ENCODE measurements around the gene ATP2B2.

ATP2B2 gene

DNA sequence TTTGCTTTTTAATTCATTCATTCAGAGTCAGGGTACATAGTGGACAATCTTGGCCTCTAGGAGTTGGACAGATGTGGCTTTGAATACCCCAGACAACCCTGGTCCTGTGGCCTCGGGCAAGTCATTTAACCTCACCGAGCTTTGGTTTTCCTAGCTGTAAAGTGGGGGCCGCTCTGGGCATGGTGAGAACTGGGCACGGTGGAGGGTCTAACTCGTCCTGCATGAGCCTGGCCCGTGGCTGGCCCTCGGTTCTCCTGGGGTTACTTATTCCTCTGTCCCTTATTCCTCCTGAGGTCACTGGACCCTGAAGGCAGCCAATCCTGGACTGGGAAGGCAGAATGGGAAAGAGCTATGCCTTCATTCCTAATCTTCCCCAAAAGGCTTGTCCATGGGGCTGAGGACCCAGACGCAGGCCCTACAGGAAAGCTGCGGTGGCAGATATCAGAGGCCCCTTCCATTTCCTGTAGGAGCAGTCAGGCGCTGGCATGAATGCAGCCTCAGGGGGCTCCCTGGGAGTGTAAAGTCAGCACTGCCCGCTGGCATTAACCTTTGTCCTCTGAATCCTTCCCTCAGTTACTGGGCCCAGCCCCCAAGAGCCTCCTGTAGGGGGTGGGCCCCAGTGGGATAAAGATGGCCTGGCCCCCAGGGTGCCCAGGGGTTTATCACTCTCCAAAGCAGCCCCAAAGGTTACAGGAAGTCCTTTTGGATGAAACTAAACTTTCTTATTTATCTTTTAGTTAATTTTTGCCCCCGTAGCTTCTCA is 166.6 kb downstream of the ATP2B2 start:
- no peak for DNase-seq

DNA sequence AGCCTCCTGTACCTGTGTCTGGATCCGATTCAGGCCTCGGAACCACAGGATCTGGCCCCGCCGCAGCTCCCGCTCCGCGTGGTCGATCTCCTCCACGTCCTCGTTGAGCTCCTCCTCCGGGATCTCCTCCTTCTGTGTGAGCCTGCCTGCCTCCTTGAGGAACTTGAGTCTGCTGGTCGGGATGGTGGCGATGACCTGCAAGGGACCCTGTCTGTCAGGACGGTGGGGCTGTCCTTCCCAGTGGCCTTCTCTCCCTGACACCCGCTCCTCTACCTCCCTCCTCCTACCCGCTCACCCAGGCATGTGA is 167.3 kb downstream of the ATP2B2 start:
- no peak for DNase-seq

DNA sequence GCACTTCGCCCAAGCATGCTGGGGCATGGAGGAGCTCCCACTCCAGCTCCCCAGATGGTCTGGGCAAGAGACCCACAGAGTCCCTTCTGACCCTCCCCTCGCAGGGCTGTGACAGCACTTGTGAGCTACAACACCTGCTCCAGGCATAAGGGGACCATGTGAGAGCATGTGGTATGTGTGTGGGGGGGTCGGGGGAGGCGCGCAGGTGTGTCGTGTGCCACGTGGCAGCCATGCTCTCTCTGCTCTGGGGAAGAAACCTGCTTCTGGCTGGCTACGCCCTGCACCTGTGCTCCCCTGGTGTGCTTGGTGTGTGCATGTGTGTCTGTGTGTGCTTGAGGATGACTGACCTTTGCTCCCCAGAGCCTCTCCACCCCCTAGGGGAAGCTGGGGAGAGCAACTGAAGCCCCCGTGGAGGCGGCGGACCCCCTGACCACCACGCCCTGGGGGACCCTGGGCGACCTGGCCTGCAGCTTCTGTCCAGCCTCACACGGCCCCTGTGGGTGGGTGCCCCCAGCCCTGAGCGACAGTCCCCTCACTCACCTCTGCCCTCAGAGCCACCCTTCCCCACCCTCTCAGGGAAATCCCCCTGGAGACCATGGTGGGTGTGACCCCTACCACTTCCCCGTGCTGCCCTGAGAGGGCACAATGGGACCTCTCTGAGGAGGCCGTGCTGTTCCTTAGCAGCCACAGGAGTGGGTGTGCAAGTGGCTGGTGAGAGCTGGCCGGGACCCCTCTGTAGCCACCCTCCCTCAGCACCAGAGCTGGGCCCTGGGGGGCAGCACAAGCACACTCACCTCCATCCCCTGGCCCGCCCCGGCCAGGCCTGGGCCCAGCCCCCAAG is 167.8 kb downstream of the ATP2B2 start:
- DNase-seq: no peak

DNA sequence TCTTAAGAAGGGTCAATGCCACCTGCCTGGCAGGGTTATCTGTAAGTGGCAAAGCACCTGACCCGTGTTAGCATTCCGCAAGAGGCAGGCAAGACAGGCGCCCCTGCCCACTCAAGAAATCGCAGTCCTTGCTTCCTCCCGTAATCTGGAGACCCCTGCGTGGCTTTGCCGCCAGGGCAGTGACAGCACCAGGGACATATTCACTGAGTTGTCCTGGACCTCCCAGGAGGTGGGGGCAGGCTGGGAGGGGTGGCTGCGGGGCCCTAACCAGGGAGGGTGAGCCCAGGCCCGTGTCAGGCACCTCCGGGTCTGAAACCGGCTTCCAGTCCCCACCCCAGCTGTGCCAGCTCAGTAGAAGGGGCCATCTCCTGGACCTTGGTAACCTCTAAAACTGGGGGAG is 168.6 kb downstream of the ATP2B2 start:
- no peak for DNase-seq

DNA sequence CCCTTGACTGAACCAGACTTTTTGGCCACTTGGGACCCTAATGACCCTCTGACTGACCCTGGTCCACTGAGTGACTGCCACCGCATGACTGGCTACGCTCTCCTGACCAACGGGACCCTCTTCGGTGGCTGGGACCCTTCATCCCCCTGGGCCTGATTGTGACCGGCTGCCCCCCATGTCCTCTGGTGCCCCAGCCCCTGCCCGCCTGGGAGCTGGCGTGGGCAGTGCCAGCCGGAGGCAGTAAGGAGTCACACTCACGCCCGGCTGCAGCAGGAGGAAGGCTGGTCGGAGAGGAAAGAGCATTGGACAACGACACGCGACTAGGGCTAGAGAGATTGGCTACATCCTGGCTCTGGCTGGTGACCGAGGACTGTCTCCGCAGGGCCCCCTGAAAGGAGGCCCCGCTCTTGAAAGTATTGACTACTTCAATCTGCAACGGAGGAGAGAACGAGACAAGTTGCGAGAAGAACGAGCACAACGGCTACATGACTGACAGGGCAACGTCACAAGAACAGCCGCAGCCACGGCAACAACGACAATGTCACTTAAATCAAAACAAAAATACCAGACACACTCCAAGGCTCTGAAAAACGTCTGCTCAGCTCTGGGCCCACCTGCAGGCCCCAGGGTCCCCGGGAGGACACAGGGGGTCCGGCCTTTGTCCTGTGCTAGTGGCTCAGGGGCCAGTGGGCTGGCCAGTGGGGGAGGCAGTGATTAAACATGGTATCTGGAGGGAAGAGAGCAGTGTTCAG is 169.3 kb downstream of the ATP2B2 start:
- no peak for DNase-seq

DNA sequence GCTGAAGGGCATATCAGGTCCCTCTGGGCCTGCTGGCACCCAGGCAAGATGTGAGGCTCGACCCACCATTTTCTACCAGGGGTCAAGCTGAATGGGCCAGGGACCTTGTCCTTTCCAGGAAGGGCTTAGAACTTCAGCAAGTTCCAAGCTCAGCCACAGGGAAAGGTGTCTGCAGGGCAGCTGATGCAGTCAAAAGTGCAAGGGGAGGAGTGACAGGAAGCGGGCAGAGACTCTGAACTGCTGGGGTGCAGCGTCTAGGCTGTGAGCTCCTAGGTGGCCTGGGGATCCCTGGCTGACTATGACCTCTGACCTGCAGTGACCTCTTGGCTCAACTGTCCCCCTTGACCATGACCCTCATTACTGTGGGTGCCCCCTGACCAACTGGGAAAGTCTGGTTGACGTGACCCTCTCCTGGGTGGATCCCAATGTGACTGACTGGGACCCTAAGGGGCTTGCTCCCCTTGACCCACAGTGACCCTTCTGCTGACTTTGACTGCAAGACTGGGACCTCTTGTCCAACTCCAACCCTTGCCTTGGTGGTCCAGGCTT is 170.1 kb downstream of the ATP2B2 start:
- no peak for DNase-seq

DNA sequence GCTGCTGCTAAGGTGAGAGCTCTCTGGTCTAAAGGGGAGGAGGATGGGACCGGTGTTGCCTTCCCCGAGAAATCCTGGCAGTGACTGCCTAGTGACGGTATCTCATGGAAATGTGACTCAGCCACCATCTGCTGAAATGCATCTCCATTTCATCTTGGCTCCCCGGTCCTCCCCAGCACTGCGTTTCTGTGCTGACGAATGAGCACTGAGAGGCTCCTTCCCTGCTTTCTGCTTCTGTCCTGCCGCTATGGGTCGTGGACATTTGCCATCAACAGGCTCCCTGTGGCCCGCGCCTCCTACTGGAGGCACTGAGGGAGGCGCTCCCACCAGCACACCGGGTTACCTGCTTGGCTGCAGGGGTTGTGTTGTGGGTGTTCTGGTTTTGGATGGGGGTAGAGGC is 170.9 kb downstream of the ATP2B2 start:
- DNase-seq: no peak

DNA sequence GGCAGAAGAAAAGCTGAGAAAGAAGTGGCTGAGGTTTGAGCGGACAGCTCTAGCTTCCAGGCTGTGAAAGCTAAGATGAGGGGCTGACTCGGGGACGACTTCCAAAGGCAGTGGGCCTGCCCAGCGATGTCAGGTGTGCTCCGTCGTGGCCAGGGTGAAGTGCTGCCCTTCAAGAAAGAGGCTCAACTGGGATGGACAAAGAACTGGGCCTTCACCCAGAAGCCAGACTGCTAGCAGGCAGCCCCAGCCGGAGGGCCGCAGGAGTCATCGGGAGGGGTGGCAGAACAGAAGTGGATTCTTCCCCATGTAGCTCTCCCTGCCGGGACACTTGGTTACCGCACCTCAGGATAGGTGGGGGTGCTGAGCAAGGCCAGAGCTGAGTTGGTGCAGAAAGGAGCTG is 171.3 kb downstream of the ATP2B2 start:
- no peak for DNase-seq

DNA sequence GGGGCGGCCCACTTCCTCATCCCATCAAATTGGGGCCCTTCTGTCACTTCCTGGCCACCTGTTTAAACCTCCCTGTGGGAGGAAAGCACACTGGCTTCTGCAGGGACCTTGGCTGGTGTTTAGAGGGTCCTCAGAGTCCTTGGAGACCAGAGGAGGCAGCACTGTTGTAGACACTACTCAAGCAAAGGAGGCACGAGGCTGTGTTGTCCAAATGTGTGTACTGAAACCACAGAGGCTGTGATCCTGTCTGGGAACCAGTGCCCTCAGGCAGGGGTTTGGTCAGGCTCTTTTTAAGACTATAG is 172.1 kb downstream of the ATP2B2 start:
- no peak for DNase-seq

DNA sequence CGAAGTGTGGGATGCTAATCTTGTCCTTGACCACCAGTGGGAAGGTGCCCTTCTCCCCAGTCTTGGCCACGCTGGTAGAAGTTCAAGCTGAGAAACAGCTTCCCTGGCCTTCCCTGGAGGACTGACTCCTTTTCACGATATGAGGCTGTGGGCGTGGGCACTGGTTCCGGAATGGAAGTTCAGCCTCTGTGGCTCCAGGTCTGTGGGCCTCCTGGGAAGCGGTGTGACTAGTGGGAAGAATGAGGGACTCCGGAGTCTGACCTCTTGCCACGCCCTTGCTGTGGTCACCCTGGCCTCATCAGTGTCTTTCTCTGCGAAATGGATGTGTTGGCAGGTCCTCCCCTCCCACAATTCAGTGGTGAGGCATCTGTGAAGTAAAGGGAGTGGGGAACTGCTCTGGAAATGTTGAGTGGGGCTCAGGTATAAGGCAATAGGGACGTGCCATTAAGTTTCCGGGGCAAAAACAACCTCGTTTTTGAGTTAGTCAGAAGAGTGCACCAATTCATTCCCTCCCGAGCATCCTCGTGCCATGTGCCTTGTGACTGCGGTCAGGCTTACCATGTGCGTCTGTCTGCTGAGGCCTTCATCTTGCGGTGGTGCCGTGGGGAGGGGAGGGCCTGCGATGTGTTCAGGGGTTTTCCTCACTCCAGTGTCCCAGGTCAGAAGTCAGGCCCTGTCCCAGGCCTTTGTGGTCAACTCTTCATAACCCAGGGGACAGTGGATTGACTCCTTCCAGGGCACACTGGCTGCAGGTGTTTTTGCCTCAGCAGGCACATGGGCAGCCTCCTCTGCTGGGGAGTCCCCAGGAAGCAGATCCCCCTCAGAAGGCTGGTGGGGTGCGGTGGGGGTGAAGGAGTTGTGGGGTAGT is 172.7 kb downstream of the ATP2B2 start:
- DNase-seq: no peak

DNA sequence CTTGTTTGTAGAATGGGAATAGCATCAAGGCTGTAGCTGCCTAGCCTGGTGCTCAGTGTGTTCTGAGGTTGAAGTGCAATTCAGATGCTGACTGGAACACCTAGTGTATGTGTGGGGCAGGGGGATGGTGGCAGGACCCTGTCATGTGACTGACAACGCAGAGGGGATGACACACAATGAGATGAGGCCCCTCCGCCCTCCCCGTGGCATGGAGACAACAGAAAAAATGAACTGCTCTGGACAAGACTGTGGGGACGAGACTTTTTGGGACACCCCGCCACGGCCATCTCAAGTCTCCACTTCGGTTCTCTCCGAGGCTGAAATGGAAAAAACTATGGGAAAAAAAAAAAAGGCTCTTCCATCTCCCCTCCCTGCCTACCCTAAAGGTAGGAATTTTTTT is 174.1 kb downstream of the ATP2B2 start:
- no peak for DNase-seq

DNA sequence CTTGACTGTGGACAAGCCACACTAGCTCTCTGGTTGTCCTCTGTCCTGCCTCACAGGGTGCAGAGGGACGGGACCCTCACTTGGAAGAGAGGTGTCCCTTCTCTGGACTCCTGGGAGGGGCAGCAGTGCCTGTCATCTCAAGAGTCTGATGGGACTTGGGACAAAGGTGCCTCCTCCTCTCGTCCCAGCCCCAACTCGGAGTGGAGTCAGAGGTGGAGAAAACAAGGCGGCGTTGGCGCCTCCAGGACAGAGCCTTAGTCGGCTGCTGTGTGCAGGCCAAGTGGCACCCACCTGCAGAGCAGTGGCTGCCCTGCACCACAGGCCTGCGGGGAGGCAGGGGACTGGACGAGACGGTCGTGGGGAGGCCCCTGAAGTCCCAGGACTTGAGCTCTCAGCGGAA is 175.1 kb downstream of the ATP2B2 start:
- DNase-seq: no peak

DNA sequence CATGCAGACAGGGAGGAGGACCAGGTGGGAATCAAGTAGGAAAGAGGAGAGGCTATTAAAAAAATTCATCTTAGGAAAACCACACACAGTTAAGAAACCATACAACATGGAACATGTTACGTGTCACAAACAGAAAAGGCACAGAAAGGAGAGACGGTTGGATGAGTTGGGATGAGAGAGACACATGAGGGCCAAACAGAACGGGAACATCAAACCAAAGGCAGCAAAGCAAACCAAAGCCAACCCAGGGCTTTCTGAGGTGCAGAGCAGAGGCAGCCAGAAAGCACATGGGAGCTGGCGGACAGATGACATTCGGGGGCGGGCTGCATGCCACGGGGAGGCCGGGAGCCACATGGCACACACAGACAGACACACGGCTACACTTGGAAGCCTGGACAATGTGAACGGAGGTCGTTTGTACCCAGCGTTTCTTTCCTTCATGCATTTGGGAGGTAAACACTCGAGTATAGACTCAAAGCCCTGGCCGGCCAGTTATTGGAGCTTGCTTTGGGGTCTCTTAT is 175.8 kb downstream of the ATP2B2 start:
- no peak for DNase-seq

DNA sequence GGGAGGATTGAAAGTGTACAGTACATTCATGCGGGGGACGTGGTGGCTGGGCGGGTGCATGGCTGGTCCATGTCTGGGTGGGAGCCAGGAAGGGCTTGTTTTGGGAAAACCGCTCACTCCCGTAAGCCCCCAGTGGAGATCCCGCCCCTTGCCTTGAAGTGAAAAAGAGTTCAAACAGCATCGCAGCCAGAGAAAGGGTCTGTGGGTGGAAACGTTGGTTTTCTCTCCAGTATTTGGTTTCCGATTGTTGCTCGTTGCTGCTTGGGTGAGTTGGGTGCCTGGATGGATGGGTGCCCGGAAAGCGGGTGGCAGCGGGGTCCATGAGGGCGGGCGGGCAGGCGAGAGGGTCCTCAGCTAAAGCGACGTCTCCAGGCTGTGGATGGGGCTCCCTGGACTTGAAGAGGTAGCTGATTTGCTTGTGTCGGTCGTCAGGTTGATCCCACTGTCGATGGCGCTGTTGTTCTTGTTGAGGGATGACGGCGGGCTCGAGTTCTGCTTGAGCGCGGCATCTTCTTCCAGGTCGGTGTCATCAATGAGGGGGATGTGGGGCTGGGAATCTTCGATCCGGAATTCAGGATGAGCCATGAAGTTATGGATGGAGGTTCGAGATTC is 176.8 kb downstream of the ATP2B2 start:
- DNase-seq: no peak

DNA sequence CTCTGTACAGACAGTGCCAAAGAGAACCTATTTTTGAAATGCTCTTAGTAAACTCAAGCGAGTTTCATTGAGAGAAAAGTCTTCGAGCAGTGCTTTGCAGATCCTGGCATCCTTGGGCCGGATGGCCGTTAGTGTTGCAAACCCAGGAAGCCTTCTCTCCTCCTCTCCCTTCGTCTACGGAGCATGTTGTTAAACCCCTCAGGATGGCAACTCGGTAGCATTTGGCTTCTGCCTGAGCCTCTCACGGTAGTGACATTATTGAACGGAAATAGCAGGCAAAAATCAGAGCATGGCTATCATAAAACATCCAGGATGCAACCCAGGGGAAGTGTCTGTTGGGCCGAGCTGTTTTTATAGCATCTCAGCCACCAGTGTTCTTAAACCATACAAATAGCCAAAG is 177.8 kb downstream of the ATP2B2 start:
- DNase-seq: no peak

DNA sequence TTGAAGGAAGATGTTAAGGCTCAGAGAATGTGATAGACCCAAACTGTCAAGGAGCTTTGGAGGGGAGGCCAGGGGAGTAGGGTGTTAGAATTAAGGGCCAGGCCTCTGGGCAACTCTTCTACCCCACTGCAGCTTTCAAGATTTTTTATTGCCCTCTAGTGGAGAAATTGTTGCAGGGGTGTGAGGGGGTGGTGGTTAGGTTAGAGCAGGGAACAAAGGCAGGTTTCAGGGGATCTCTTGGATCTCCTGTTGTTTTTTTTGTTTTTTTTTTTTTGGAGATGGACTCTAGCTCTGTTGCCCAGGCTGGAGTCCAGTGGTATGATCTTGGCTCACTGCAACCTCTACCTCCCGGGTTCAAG is 183.1 kb downstream of the ATP2B2 start:
- DNase-seq: no peak

DNA sequence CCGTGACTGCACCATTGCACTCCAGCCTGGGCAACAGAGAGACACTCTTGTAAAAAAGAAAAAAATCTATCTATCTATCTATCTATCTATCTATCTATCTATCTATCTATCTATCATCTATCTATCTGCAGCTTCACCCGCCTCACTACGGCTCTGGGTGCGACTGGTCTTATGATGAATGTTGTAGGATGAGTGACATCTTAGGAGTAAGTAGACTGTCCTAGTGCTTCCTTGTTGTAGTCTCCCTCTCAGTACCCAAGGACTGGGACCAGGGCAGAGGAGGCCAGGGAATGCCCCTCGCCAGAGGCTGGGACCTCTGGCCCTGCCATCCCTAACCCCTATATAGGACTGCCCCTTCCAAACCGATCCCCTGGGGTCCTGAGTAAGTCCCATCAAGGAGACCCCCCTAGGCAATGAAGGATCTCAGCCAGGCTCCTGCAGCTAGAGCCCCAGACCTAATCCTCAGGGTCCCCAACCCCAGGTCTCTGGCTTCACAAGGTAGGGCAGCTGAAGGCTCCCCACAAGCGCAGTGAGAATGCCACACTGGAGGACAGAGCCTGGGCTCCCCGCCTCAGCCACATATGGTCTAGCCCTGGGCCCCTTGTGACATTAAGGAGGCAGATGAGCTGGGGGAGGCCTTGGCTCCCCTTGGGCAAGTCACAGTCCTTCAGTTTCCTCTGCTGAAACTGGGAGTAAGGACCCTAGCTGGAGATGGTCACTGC is 183.6 kb downstream of the ATP2B2 start:
- DNase-seq: no peak

DNA sequence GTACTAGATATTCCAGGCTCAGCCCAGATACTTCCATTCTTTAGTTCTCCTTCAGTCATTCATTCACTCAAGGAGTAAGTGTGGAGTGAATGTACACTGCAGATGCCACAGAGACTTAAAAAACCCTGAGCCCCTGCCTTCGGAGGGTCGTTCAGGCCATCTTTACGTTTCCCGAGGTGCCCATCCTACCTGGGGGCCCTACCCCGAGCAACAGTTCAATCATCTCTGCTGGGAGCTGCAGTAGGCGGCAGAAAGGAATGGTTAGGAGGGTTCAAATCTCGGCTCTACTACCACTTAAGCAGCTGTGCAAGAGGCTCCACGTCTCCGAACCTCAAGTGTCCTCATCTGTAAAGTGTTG is 185.1 kb downstream of the ATP2B2 start:
- DNase-seq: no peak

DNA sequence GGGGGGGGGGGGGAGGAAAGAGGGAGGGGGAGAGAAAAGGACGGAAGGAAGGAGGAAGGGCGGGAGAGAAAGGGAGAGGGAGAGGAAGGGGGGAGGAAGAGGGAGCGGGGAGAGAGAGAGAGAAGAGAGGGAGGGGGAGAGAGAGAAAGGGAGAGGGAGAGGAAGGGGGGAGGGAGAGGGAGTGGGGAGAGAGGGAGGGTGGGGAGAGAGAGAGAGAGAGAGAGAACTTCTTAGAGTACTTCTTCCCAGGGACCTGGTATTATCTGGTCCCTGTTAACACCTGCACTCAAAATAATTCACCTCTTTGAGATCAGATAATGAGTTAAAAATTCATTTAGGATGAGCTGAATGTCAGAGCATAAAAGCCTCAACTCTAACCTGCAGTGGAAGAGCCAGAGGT is 185.6 kb downstream of the ATP2B2 start:
- DNase-seq: no peak

DNA sequence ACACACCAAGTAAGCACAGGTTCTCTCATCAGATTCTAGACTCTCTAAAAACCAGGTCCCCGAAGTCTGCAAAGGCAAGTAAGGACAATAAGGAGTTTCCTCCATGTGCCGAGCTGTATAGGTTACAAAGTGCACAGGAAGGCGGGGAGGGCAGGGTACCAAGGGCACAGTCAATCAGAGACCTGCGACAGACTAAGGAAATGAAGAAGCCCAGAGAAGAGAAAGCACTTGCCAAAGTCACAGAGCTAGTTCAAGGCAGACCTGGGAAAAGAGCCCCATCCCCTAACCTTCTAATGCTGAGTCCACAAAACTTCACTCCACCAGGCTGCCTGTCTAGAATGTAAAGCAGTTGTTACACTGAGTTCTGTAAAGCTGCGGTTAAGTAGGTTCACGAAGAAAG is 186.1 kb downstream of the ATP2B2 start:
- no peak for DNase-seq

DNA sequence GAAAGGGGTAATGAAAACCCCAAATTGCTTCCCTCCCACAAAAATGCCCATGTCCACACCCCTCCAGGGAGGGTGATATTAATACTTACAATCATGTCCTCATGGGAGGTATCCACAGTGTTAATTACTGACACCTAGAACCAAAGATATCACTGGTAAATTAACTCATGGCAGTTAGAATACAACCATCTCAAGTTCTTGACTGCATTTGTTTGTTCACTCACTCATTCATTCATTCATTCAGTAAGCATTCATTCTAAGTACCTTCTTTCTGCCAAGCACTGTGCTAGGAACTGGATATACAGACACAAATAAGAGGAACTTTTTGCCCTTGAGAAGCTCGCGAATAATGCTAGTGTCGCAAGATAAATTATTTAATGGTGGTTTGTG is 187.4 kb downstream of the ATP2B2 start:
- DNase-seq: no peak
